Vagina (tissue), 2 donors: Measurements from ENCODE around the gene MYO1G.

ENCODE experiments used
- CTCF ChIP-seq, 3 experiments: fragments of 450-650 bp in 2 of 3; fragments of 200-600 bp in 1 of 3; sonication (generic) in 1 of 3; IDR thresholded peaks; one replicate each; pipeline ENCODE4 v1.5.1; 2017 to 2019; ENCODE audit warnings: antibody characterized with exemption in 3 of 3, mild to moderate bottlenecking in 2 of 3, moderate library complexity in 2 of 3
- POLR2A ChIP-seq, 2 donors: fragments of 450-650 bp; IDR thresholded peaks; one replicate each; pipeline ENCODE4 v1.6.1; 2017; ENCODE audit warnings: antibody characterized with exemption in 2 of 2, mild to moderate bottlenecking in 2 of 2, moderate library complexity in 2 of 2

GRCh38 chr7:44935583-44935982, 43.2 kb downstream of the MYO1G start:
- TF ChIP-seq POLR2A (IDR thresholded peaks at IDR 0.05) (no peak), CTCF (IDR thresholded peaks at IDR 0.05) (no peak)
